WTC11 (cell line): ENCODE data around the gene ENTREP1.

Experiments
- ATF3 ChIP-seq: sonication (generic); formaldehyde crosslinking; conservative IDR thresholded peaks from 2 replicates; pipeline ENCODE4 v1.8.1; 2022; ENCODE audit warnings: mild to moderate bottlenecking, missing genetic modification reagents
- CREB1 ChIP-seq: sonication (generic); formaldehyde crosslinking; IDR thresholded peaks from 2 replicates; pipeline ENCODE4 v1.8.0; 2023; ENCODE audit warnings: mild to moderate bottlenecking, missing genetic modification reagents
- FOXP4 ChIP-seq: sonication (generic); formaldehyde crosslinking; IDR thresholded peaks from 2 replicates; pipeline ENCODE4 v1.8.0; 2022; ENCODE audit warnings: mild to moderate bottlenecking, missing genetic modification reagents
- JUN ChIP-seq: sonication (generic); formaldehyde crosslinking; IDR thresholded peaks from 2 replicates; pipeline ENCODE4 v1.8.0; 2023; ENCODE audit warnings: mild to moderate bottlenecking, missing genetic modification reagents
- NFYB ChIP-seq: sonication (generic); formaldehyde crosslinking; conservative IDR thresholded peaks from 2 replicates; pipeline ENCODE4 v1.8.0; 2022; ENCODE audit warnings: low read depth, missing genetic modification reagents
- SMAD3 ChIP-seq: sonication (generic); formaldehyde crosslinking; IDR thresholded peaks from 2 replicates; pipeline ENCODE4 v1.8.0; 2022; ENCODE audit warnings: missing genetic modification reagents, mild to moderate bottlenecking, borderline replicate concordance
- TF ChIP-seq, protein P1 (sequence below): fragments of 200-600 bp; IDR thresholded peaks from 2 replicates; pipeline ENCODE4 v1.8.0; 2022; ENCODE audit warnings: antibody characterized with exemption
- TF ChIP-seq, protein P2 (sequence below): sonication (generic); formaldehyde crosslinking; IDR thresholded peaks from 2 replicates; pipeline ENCODE4 v1.8.0; 2022; ENCODE audit warnings: mild to moderate bottlenecking, missing genetic modification reagents

- TF ChIP-seq JUN (CRISPR knock-in tag): no peak
- TF ChIP-seq, protein P1, sequence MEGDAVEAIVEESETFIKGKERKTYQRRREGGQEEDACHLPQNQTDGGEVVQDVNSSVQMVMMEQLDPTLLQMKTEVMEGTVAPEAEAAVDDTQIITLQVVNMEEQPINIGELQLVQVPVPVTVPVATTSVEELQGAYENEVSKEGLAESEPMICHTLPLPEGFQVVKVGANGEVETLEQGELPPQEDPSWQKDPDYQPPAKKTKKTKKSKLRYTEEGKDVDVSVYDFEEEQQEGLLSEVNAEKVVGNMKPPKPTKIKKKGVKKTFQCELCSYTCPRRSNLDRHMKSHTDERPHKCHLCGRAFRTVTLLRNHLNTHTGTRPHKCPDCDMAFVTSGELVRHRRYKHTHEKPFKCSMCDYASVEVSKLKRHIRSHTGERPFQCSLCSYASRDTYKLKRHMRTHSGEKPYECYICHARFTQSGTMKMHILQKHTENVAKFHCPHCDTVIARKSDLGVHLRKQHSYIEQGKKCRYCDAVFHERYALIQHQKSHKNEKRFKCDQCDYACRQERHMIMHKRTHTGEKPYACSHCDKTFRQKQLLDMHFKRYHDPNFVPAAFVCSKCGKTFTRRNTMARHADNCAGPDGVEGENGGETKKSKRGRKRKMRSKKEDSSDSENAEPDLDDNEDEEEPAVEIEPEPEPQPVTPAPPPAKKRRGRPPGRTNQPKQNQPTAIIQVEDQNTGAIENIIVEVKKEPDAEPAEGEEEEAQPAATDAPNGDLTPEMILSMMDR: no peak
- no peak for TF ChIP-seq FOXP4 (CRISPR knock-in tag)
- TF ChIP-seq SMAD3 (CRISPR knock-in tag): no peak
- TF ChIP-seq ATF3 (CRISPR knock-in tag): no peak
- TF ChIP-seq, protein P2, sequence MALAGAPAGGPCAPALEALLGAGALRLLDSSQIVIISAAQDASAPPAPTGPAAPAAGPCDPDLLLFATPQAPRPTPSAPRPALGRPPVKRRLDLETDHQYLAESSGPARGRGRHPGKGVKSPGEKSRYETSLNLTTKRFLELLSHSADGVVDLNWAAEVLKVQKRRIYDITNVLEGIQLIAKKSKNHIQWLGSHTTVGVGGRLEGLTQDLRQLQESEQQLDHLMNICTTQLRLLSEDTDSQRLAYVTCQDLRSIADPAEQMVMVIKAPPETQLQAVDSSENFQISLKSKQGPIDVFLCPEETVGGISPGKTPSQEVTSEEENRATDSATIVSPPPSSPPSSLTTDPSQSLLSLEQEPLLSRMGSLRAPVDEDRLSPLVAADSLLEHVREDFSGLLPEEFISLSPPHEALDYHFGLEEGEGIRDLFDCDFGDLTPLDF (CRISPR knock-in tag): no peak
- no peak for TF ChIP-seq NFYB (CRISPR knock-in tag)
- TF ChIP-seq CREB1 (CRISPR knock-in tag): no peak
Observed at GRCh38 chr9:69334317-69334716, 9.3 kb downstream of the ENTREP1 start.
